Liver (tissue), 9 donors: ENCODE data around the gene RPS6KA2. TPM values are rescaled to one million over a fixed set of nuclear protein-coding genes. Genes with fewer than 3 reads are reported as not detected.

Source experiments
- DNase-seq: peaks from one replicate; pipeline ENCODE4 v3.0.0-alpha.2; 2017; ENCODE audit warnings: low spot score
- H3K27ac ChIP-seq, 2 donors: one replicate each; pipeline ENCODE4 v1.7.0; 2013; ENCODE audit warnings: inconsistent platforms in 2 of 2, low read length in 2 of 2, control low read depth in 1 of 2, low read depth in 1 of 2, mild to moderate bottlenecking in 1 of 2
- H3K27me3 ChIP-seq, 4 donors: one replicate each; pipeline versions ENCODE4 v1.6.1 to v1.7.0; 2013; ENCODE audit warnings: low read length in 3 of 4, inconsistent platforms in 1 of 4, mild to moderate bottlenecking in 1 of 4, moderate library complexity in 1 of 4; ENCODE audit not compliant: control insufficient read depth in 4 of 4, insufficient read depth in 4 of 4
- H3K36me3 ChIP-seq, 4 donors: one replicate each; pipeline versions ENCODE4 v1.6.1 to v1.7.0; 2013; ENCODE audit warnings: low read length in 3 of 4, mild to moderate bottlenecking in 3 of 4, low read depth in 1 of 4, moderate library complexity in 1 of 4; ENCODE audit not compliant: control insufficient read depth in 4 of 4, insufficient read depth in 3 of 4
- H3K4me1 ChIP-seq, 4 donors: one replicate each; pipeline versions ENCODE4 v1.6.1 to v1.7.0; 2013; ENCODE audit warnings: low read length in 3 of 4, mild to moderate bottlenecking in 3 of 4, moderate library complexity in 1 of 4; ENCODE audit not compliant: control insufficient read depth in 4 of 4, insufficient read depth in 4 of 4
- H3K4me3 ChIP-seq, 3 donors: one replicate each; pipeline versions ENCODE4 v1.6.1 to v1.7.0; 2013; ENCODE audit warnings: low read length in 3 of 3, control low read depth in 1 of 3, low read depth in 1 of 3, mild to moderate bottlenecking in 1 of 3
- H3K9ac ChIP-seq, 2 donors: one replicate each; pipeline ENCODE4 v1.7.0; 2013; ENCODE audit warnings: low read length in 2 of 2, mild to moderate bottlenecking in 2 of 2, moderate library complexity in 2 of 2, control low read depth in 1 of 2, low read depth in 1 of 2
- H3K9me3 ChIP-seq, 4 donors: one replicate each; pipeline versions ENCODE4 v1.6.1 to v1.7.0; 2013; ENCODE audit warnings: low read length in 3 of 4; ENCODE audit not compliant: control insufficient read depth in 4 of 4
- ATF3 ChIP-seq: IDR thresholded peaks from 2 replicates; pipeline ENCODE4 v1.6.1; 2016; ENCODE audit warnings: antibody characterized with exemption
- CTCF ChIP-seq: fragments of 150-350 bp; IDR thresholded peaks from 2 replicates; pipeline ENCODE4 v1.5.1; 2017; ENCODE audit warnings: improper control_type of control experiment, low read depth, low read length; ENCODE audit not compliant: missing input control
- EGR1 ChIP-seq, 2 donors: IDR thresholded peaks; 2 replicates each; pipeline ENCODE4 v1.6.1; 2016 to 2018; ENCODE audit warnings: antibody characterized with exemption in 2 of 2, low read depth in 2 of 2
- FOXA1 ChIP-seq: IDR thresholded peaks from 2 replicates; pipeline ENCODE4 v1.6.1; 2016; ENCODE audit warnings: antibody characterized with exemption
- FOXA2 ChIP-seq: IDR thresholded peaks from 2 replicates; pipeline ENCODE4 v1.6.1; 2016; ENCODE audit warnings: antibody characterized with exemption
- GABPA ChIP-seq, 2 donors: IDR thresholded peaks in 1 of 2; conservative IDR thresholded peaks in 1 of 2; 2 replicates each; pipeline ENCODE4 v1.6.1; 2016; ENCODE audit warnings: antibody characterized with exemption in 2 of 2, mild to moderate bottlenecking in 1 of 2, moderate library complexity in 1 of 2
- HNF4A ChIP-seq, 2 donors: conservative IDR thresholded peaks; 2 replicates each; pipeline ENCODE4 v1.6.1; 2016; ENCODE audit warnings: antibody characterized with exemption in 2 of 2, mild to moderate bottlenecking in 2 of 2
- HNF4G ChIP-seq: IDR thresholded peaks from 2 replicates; pipeline ENCODE4 v1.6.1; 2016; ENCODE audit warnings: antibody characterized with exemption
- JUND ChIP-seq, 2 donors: IDR thresholded peaks; 2 replicates each; pipeline ENCODE4 v1.6.1; 2016; ENCODE audit warnings: antibody characterized with exemption in 2 of 2
- NR2F2 ChIP-seq: IDR thresholded peaks from 2 replicates; pipeline ENCODE4 v1.6.1; 2016; ENCODE audit warnings: antibody characterized with exemption
- RAD21 ChIP-seq, 2 donors: IDR thresholded peaks; 2 replicates each; pipeline ENCODE4 v1.6.1; 2016; ENCODE audit warnings: antibody characterized with exemption in 2 of 2, mild to moderate bottlenecking in 2 of 2
- RXRA ChIP-seq, 2 donors: IDR thresholded peaks; 2 replicates each; pipeline ENCODE4 v1.6.1; 2017 to 2018; ENCODE audit warnings: antibody characterized with exemption in 2 of 2, mild to moderate bottlenecking in 1 of 2
- SP1 ChIP-seq: IDR thresholded peaks from 2 replicates; pipeline ENCODE4 v1.6.1; 2018; ENCODE audit warnings: antibody characterized with exemption, mild to moderate bottlenecking
- TAF1 ChIP-seq: conservative IDR thresholded peaks from 2 replicates; pipeline ENCODE4 v1.6.1; 2016; ENCODE audit warnings: antibody characterized with exemption, mild to moderate bottlenecking
- YY1 ChIP-seq: IDR thresholded peaks from 2 replicates; pipeline ENCODE4 v1.6.1; 2016; ENCODE audit warnings: antibody characterized with exemption, mild to moderate bottlenecking
- whole genome bisulfite sequencing: extraction: QIAGEN DNeasy Blood & Tissue Kit; methylation state at CpG from one replicate; pipeline ENCODE4 v1.1.7; 2013; 5-methylcytosine and 5-hydroxymethylcytosine counted together
- polyA plus RNA-seq, 2 donors: library from polyadenylated mRNA; stranded (reverse) in 1 of 2; unstranded in 1 of 2; fragments of 200-250 nt in 1 of 2; fragments of >200 nt in 1 of 2; fragmentation: Nextera tagmentation in 1 of 2; extraction: Ambion mirVana in 1 of 2; gene quantifications; one replicate each; pipeline versions ENCODE4 v1.2.1 to v1.2.3, GENCODE V29; 2013 to 2015
- total RNA-seq, 2 donors: library from RNA; depleted of rRNA; stranded (reverse); fragments of >200 nt; gene quantifications; one replicate each; pipeline ENCODE4 v1.2.3, GENCODE V29; 2014
- TF ChIP-seq, protein P1 (sequence below): IDR thresholded peaks from 2 replicates; pipeline ENCODE4 v1.6.1; 2016; ENCODE audit warnings: antibody characterized with exemption
- TF ChIP-seq, protein P2 (sequence below): IDR thresholded peaks from 2 replicates; pipeline ENCODE4 v1.6.1; 2016; ENCODE audit warnings: antibody characterized with exemption, mild to moderate bottlenecking
- TF ChIP-seq, protein P3 (sequence below): IDR thresholded peaks from 2 replicates; pipeline ENCODE4 v1.6.1; 2016; ENCODE audit warnings: antibody characterized with exemption
- donor health status: healthy.
- donor health status: healthy.
- donor health status: healthy.
- donor health status: healthy.
- donor health status: healthy.

Gene RPS6KA2
- total and polyA plus RNA-seq, 4 donors, result 2.5 to 9.0 (median 5.0) TPM

DNA sequence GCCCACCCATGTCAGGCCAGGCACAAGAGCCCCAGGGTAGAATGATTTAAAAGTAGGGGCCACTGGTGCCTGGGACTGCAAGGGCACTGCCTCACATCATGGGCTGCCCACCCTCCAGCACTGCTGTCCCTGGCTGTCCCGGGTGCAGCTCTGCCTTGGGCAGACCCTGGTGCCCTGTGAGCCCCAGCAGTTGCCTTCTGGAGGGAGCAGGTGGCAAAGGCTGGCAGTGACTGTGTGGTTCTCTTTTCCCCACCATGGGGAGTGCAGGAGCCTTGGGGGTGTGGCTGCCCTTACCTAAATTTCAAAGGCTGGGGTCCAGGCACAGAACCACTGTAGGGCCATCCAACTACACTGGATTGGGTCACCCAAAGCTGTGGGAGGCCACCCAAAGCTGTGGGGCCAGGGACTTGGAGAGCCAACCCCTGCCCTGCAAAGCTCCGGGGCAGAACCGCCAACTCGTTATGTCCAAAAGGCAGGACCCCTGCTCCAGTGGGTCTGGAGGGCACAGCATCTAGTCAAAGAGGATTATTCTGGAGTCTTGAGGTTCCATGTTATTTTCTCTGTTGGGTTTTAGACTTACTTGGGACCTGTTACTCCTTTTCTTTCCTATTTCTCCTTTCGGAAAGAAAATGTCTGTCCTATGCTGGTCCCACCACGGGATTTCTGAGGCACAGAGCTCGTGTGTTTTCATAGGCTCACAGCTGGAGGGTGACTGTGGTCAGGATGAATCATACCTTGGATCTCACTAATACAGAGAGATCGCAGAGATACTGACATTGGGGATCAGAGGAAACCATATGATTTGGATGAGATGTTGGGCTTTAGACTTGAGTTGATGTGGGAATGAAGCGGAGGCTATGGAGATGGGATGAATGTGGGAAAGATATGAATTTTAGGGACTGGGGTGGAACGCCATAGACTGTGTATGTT lies 105.9 kb downstream of the RPS6KA2 start:
- H3K27me3 ChIP-seq, result no peaks in the 10 kb centered on the region
- no peaks in the 10 kb centered on the region for H3K4me1 ChIP-seq
- H3K9me3 ChIP-seq, result no peaks in the 10 kb centered on the region
- no peak for DNase-seq
- 97% methylated on average over 10 of the region's 10 CpGs for WGBS
- H3K9ac ChIP-seq, result no peak overlapping the region
- TF ChIP-seq NR2F2 (no peak), CTCF (no peak), YY1 (no peak)
- H3K27ac ChIP-seq, result no peak overlapping the region
- H3K4me3 ChIP-seq, result no peak overlapping the region
- H3K36me3 ChIP-seq, result peaks cover 0 to 3% (median 2%) of the 10 kb centered on the region in 4 donors

DNA sequence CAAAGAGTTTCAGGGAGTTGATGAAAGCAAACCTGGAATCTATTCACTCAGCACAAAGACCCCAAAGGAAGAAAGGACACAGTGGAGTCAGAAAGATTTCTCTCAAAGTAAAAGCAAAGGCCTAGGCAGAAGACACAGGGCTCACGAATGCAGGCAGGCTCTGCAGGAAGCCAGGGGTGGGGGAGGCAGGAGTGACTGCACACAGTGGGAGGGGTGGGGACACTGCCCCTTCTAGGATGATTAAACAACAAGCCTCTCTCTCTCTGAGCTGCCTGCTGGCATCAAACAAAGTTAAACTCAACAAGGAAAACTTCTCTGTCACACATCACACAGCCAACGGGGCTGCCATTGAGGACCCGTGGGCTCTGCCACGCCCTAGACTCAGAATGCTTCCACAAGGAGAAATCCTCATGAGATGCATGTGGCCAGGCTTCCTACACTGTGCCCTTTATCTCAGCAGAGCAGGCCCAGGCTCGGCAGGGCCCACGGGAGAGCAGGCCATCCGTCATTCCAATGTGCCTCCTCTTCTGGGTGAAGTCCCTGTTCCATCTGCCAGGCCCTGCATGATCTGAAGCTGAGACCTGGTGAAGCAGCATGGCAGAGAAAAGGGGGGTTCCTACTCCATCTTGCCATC lies 110.7 kb downstream of the RPS6KA2 start:
- H3K9ac ChIP-seq, result no peak overlapping the region
- H3K27me3 ChIP-seq, result no peaks in the 10 kb centered on the region
- H3K4me3 ChIP-seq, result no peak overlapping the region
- H3K27ac ChIP-seq, result no peak overlapping the region
- H3K36me3 ChIP-seq, result no peaks in the 10 kb centered on the region
- TF ChIP-seq FOXA1 (no peak), CTCF (no peak), NR2F2 (no peak), JUND (IDR thresholded peaks at IDR 0.05) (no peak), SP1 (no peak), RXRA (IDR thresholded peaks at IDR 0.05) (no peak), FOXA2 (no peak), GABPA (IDR thresholded peaks at IDR 0.05 in 1 of 2, conservative IDR thresholded peaks at IDR 0.05 in 1 of 2) (no peak), HNF4G (no peak), ATF3 (no peak), TAF1 (no peak), HNF4A (conservative IDR thresholded peaks at IDR 0.05) (no peak), RAD21 (IDR thresholded peaks at IDR 0.05) (no peak), YY1 (no peak), EGR1 (IDR thresholded peaks at IDR 0.05; ENCODE audit: low read depth in 2 of 2) (no peak)
- TF ChIP-seq, protein P1, sequence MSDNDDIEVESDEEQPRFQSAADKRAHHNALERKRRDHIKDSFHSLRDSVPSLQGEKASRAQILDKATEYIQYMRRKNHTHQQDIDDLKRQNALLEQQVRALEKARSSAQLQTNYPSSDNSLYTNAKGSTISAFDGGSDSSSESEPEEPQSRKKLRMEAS, result no peak
- TF ChIP-seq, protein P2, sequence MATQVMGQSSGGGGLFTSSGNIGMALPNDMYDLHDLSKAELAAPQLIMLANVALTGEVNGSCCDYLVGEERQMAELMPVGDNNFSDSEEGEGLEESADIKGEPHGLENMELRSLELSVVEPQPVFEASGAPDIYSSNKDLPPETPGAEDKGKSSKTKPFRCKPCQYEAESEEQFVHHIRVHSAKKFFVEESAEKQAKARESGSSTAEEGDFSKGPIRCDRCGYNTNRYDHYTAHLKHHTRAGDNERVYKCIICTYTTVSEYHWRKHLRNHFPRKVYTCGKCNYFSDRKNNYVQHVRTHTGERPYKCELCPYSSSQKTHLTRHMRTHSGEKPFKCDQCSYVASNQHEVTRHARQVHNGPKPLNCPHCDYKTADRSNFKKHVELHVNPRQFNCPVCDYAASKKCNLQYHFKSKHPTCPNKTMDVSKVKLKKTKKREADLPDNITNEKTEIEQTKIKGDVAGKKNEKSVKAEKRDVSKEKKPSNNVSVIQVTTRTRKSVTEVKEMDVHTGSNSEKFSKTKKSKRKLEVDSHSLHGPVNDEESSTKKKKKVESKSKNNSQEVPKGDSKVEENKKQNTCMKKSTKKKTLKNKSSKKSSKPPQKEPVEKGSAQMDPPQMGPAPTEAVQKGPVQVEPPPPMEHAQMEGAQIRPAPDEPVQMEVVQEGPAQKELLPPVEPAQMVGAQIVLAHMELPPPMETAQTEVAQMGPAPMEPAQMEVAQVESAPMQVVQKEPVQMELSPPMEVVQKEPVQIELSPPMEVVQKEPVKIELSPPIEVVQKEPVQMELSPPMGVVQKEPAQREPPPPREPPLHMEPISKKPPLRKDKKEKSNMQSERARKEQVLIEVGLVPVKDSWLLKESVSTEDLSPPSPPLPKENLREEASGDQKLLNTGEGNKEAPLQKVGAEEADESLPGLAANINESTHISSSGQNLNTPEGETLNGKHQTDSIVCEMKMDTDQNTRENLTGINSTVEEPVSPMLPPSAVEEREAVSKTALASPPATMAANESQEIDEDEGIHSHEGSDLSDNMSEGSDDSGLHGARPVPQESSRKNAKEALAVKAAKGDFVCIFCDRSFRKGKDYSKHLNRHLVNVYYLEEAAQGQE, result no peak
- TF ChIP-seq, protein P3, sequence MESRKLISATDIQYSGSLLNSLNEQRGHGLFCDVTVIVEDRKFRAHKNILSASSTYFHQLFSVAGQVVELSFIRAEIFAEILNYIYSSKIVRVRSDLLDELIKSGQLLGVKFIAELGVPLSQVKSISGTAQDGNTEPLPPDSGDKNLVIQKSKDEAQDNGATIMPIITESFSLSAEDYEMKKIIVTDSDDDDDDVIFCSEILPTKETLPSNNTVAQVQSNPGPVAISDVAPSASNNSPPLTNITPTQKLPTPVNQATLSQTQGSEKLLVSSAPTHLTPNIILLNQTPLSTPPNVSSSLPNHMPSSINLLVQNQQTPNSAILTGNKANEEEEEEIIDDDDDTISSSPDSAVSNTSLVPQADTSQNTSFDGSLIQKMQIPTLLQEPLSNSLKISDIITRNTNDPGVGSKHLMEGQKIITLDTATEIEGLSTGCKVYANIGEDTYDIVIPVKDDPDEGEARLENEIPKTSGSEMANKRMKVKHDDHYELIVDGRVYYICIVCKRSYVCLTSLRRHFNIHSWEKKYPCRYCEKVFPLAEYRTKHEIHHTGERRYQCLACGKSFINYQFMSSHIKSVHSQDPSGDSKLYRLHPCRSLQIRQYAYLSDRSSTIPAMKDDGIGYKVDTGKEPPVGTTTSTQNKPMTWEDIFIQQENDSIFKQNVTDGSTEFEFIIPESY, result no peak
- WGBS, result 84% methylated on average over 7 of the region's 7 CpGs
- no peak for DNase-seq
- H3K9me3 ChIP-seq, result no peaks in the 10 kb centered on the region
- H3K4me1 ChIP-seq, result no peaks in the 10 kb centered on the region
